OCI-LY7 (cell line): Measurements from ENCODE around the gene EPHA10. TPM values are rescaled to one million over a fixed set of nuclear protein-coding genes. Genes with fewer than 3 reads are reported as not detected.

Experiments used
- BruUV-seq: library from RNA; stranded (reverse); fragments of 400-500 nt; replicated peaks from 2 replicates; lab custom pipeline; 2021; lab: Mats Ljungman, UMichigan
- CTCF ChIA-PET: fragments of 300-600 bp; sonication (Branson Sonifier 250); formaldehyde crosslinking; loops from one replicate; lab custom pipeline; 2022; ENCODE audit warnings: antibody characterized with exemption; ENCODE audit not compliant: unreplicated experiment; lab: Charles Lee
- POLR2A ChIA-PET: fragments of 300-600 bp; sonication (Branson Sonifier 250); formaldehyde crosslinking; loops from one replicate; lab custom pipeline; 2022; ENCODE audit warnings: antibody characterized with exemption; lab: Charles Lee
- DNase-seq: peaks from one replicate; pipeline ENCODE4 v3.0.0-alpha.2; 2015; ENCODE audit warnings: low spot score
- H2AFZ ChIP-seq: fragments of 200-600 bp; sonication (generic), shearing (Covaris generic); 2 replicates; pipeline ENCODE4 v1.6.1; 2014; ENCODE audit warnings: mild to moderate bottlenecking, antibody characterized with exemption, low read length, moderate library complexity
- H3K27ac ChIP-seq: fragments of 200-600 bp; sonication (generic); 2 replicates; pipeline ENCODE4 v1.5.1; 2014; ENCODE audit warnings: mixed run types, low read depth, mild to moderate bottlenecking, moderate library complexity, low read length, inconsistent platforms; ENCODE audit not compliant: poor library complexity, severe bottlenecking
- H3K36me3 ChIP-seq: fragments of 200-600 bp; sonication (generic); 2 replicates; pipeline ENCODE4 v1.6.1; 2014; ENCODE audit warnings: mild to moderate bottlenecking, antibody characterized with exemption, low read length, moderate library complexity, mixed read lengths; ENCODE audit not compliant: insufficient read depth
- H3K4me1 ChIP-seq: fragments of 200-600 bp; sonication (generic); 2 replicates; pipeline ENCODE4 v1.5.1; 2014; ENCODE audit warnings: mild to moderate bottlenecking, low read length; ENCODE audit not compliant: insufficient read depth, poor library complexity, severe bottlenecking
- H3K4me2 ChIP-seq: fragments of 200-600 bp; sonication (generic); 2 replicates; pipeline ENCODE4 v1.6.1; 2014; ENCODE audit warnings: mild to moderate bottlenecking, low read length
- H3K4me3 ChIP-seq: fragments of 200-600 bp; sonication (generic); 2 replicates; pipeline ENCODE4 v1.5.1; 2014; ENCODE audit warnings: mild to moderate bottlenecking, low read depth, low read length; ENCODE audit not compliant: poor library complexity, severe bottlenecking
- H3K79me2 ChIP-seq: fragments of 200-600 bp; sonication (generic); 2 replicates; pipeline ENCODE4 v1.6.1; 2016; ENCODE audit warnings: low read depth, mild to moderate bottlenecking, low read length, moderate library complexity, mixed read lengths; ENCODE audit not compliant: insufficient read depth
- H3K9me2 ChIP-seq: fragments of 200-600 bp; sonication (generic); 2 replicates; pipeline ENCODE4 v1.6.1; 2016; ENCODE audit warnings: mild to moderate bottlenecking, low read length, mixed read lengths; ENCODE audit not compliant: insufficient read depth
- H3K9me3 ChIP-seq: fragments of 200-600 bp; sonication (generic); 2 replicates; pipeline ENCODE4 v1.6.1; 2014; ENCODE audit warnings: mild to moderate bottlenecking, mixed run types, low read length, mixed read lengths
- H4K20me1 ChIP-seq: fragments of 200-600 bp; sonication (generic); 2 replicates; pipeline ENCODE4 v1.6.1; 2014; ENCODE audit warnings: mild to moderate bottlenecking, antibody characterized with exemption, low read length, moderate library complexity, mixed read lengths; ENCODE audit not compliant: insufficient read depth
- CTCF ChIP-seq: fragments of 200-600 bp; sonication (generic); conservative IDR thresholded peaks from 2 replicates; pipeline ENCODE4 v1.5.1; 2014; ENCODE audit warnings: mild to moderate bottlenecking, antibody characterized with exemption, low read length, moderate library complexity, mixed read lengths
- EZH2phosphoT487 ChIP-seq: fragments of 200-600 bp; sonication (generic); IDR thresholded peaks from 2 replicates; pipeline ENCODE4 v1.6.1; 2018; ENCODE audit warnings: low read depth, borderline replicate concordance, mild to moderate bottlenecking, mixed run types, antibody characterized with exemption, low read length, moderate library complexity, mixed read lengths
- intact Hi-C: fragments of 100-400 bp; cut with micrococcal nuclease; formaldehyde crosslinking; loops from one replicate; pipeline ENCODE4 v1.10.0; 2022; ENCODE audit not compliant: unreplicated experiment
- total RNA-seq, 2 experiments: library from RNA; depleted of rRNA in 1 of 2; stranded (reverse); fragments of >200 nt in 1 of 2; shearing (Covaris generic) in 1 of 2; gene quantifications; 2 replicates each; pipeline ENCODE4 v1.2.3, GENCODE V29; 2014 to 2022

Gene EPHA10
- total RNA-seq, 2 experiments from 2014 or later = not detected

- Histone ChIP-seq H3K9me2 (no peaks in the 10 kb centered on the region), H3K36me3 (no peaks in the 10 kb centered on the region), H3K4me1 (no peaks in the 10 kb centered on the region), H3K79me2 (no peaks in the 10 kb centered on the region), H2AFZ (no peak overlapping the region), H4K20me1 (no peaks in the 10 kb centered on the region), H3K9me3 (no peaks in the 10 kb centered on the region), H3K27ac (no peak overlapping the region), H3K4me2 (no peak overlapping the region), H3K4me3 (no peak overlapping the region)
- TF ChIP-seq EZH2phosphoT487 (no peak), CTCF (no peak)
- DNase-seq = no peak
- POLR2A ChIA-PET = no interaction called here
- intact Hi-C loops = no loop called here
- BruUV-seq = no TSS peak
- CTCF ChIA-PET = no interaction called here
Observed at GRCh38 chr1:37724575-37724974, 40.3 kb downstream of the EPHA10 start.

- intact Hi-C loops = no loop called here
- Histone ChIP-seq H3K36me3 (no peaks in the 10 kb centered on the region), H3K9me2 (no peaks in the 10 kb centered on the region), H4K20me1 (no peaks in the 10 kb centered on the region), H3K4me2 (no peak overlapping the region), H3K27ac (no peak overlapping the region), H3K4me1 (no peaks in the 10 kb centered on the region), H2AFZ (no peak overlapping the region), H3K79me2 (no peaks in the 10 kb centered on the region), H3K4me3 (no peak overlapping the region), H3K9me3 (no peaks in the 10 kb centered on the region)
- CTCF ChIA-PET = no interaction called here
- POLR2A ChIA-PET = interaction anchor here (0.6 kb wide), 1 partner anchor 430 kb away, joined by 5 read pairs; no protein-coding TSS in a partner anchor
- no peak for DNase-seq
- no peak for TF ChIP-seq CTCF
- no peak for TF ChIP-seq EZH2phosphoT487
- no TSS peak for BruUV-seq
Observed at GRCh38 chr1:37723390-37724078, 41.4 kb downstream of the EPHA10 start.

- TF ChIP-seq CTCF = no peak
- TF ChIP-seq EZH2phosphoT487 = no peak
- H3K9me3 ChIP-seq = no peaks in the 10 kb centered on the region
- no peaks in the 10 kb centered on the region for H3K79me2 ChIP-seq
- H4K20me1 ChIP-seq = no peaks in the 10 kb centered on the region
- H3K4me1 ChIP-seq = no peaks in the 10 kb centered on the region
- H3K4me3 ChIP-seq = no peak overlapping the region
- CTCF ChIA-PET = no interaction called here
- H3K4me2 ChIP-seq = no peak overlapping the region
- no peak overlapping the region for H3K27ac ChIP-seq
- no TSS peak for BruUV-seq
- H3K36me3 ChIP-seq = no peaks in the 10 kb centered on the region
- POLR2A ChIA-PET = interaction anchor here (0.6 kb wide), 1 partner anchor 430 kb away, joined by 5 read pairs; no protein-coding TSS in a partner anchor
- no peaks in the 10 kb centered on the region for H3K9me2 ChIP-seq
- intact Hi-C loops = no loop called here
- no peak for DNase-seq
- H2AFZ ChIP-seq = no peak overlapping the region
Observed at GRCh38 chr1:37723072-37723389, 41.9 kb downstream of the EPHA10 start.
